ENCODE data around the gene PRR5L.

Gene PRR5L

DNA sequence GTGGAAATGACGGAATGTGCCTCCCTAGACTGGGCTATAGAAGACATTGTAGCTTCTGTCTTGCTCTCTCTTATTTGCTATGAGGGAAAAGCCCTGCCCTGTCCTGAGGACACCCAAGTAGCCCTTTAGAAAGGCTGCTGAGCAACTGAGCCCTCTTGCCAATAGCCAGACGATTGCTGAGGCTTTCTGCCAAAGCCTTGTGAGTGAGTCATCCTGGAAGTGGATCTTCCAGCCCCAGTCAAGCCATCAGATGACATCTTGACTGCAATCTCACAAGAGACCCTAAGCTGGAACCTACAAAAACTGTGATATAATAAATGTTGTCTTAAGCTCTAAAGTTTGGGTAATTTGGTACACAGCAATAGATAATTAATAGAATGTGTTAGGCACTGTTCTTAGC is 217.9 kb downstream of the PRR5L start:
- no peak for DNase-seq (ENCODE audit: extremely low spot score)
- no peak for TF ChIP-seq L3MBTL2 (conservative IDR thresholded peaks at IDR 0.05)
- POLR2A ChIA-PET = no interaction called here
- CTCF ChIA-PET = no interaction called here

Data from HEK293T (cell line).